Fibroblast of skin of left biceps (primary cell): ENCODE results near the gene SLTM.
A peak's percentile ranks its signal among the peaks of the same experiment; 100 is the strongest.
"Not testable (repeated sequence)": the region's sequence is repeated elsewhere in the genome, so short reads cannot be mapped to it uniquely, and the experiment has no call there.

Experiments used
- DNase-seq, 2 experiments: peaks; one replicate each; pipeline ENCODE4 v3.0.0-alpha.2; 2013; ENCODE audit warnings: low read depth in 2 of 2

The SLTM gene

DNA sequence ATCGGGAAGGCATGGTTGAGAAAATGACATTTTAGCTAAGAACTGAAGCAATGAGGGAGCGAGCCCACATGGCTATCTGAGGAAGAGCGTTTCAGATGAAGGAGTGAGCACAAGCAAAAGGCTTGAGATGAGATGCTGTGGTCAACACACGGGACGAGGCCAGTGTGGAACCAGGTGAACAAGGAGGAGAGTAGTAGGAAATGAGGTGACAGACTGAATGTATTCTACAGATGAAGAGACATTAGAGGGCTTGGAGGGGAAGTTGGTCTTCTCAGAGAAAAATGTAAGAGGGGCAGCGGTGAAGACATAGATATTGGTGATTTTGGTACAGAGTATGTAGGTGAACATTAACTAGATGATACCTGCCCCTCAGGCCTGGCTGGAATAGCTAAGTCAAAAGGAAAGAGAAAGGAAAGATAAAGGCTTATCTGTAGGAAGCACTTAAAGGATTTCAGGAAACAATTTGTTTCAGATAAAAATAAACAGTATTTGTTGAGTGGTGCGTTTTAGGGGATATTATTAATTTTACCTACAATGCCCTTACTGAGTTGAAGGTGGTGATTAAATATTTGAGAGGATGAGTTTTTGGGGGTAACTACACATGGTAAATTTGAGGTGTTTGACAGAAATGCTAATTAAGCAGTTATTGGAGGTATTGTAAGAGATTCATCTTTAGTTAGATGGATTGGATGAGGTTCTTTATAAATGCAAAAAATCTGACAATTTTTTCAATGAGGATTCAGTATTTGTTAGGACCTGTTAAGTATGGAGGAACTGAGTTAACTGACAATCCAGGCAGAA is 57.0 kb downstream of the SLTM start:
- no peak for DNase-seq

- DNase-seq: no peak
These were observed 58.1 kb downstream of the SLTM start for GRCh38 chr15:58875343-58875742.

GRCh38 chr15:58873267-58873666 is 60.2 kb downstream of the SLTM start:
- DNase-seq: peak; percentile 35 to 53

DNA sequence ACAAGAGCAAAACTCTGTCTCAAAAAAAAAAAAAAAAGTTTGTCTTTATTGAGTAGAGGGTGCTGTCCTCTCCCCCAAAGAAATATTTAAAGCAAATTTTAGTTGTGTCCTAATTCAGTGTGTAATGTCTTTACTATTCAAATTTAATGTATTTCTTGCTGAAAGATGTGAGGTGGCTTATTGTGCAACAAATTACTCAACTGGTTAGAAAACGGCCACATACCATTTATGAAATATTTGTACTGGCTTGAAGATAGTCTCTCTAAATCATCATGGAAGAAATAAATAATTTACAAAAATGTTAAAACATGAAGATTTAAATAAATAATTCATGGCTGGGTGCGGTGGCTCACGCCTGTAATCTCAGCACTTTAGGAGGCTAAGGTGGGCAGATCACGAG is 63.0 kb downstream of the SLTM start:
- DNase-seq: peak; percentile 30 to 44

DNA sequence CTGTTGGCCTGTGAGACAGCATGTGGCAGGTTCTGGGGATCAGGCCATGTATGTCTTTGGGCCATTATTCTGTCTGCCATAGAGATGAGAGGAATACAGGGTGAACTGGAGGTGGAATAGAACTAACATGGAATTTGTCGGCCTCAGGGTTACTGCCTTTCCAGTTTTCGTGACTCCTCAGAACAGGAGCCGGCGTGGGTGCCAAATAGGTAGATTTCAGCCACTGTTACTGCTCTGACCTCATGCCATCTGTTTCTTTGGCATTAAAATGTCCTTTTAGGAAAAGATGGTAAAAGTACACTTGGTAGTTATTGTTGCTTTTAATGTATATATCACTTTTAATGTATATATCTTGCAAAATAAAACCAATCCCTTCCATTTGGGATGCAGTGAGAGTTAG is 65.6 kb downstream of the SLTM start:
- DNase-seq: no peak

GRCh38 chr15:58865425-58865880 is 68.0 kb downstream of the SLTM start:
- DNase-seq: no peak

GRCh38 chr15:58864602-58865424 is 68.7 kb downstream of the SLTM start:
- no peak for DNase-seq

DNA sequence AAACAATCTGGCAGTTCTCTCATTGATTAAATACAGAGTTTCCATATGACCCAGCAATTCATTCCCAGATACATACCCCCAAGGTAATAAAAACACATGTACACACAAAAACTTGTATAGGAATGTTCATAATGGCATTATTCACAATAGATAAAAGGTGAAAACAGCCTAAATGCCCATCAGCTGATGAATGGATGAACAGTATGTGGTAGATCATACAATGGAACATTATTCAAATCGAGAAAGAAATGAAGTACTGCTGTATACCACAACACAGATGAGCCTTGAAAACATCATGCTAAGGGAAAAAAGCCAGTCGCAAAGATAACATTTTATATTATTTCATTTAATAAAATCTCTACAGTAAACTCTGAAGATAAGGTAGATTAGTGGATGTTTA is 71.2 kb downstream of the SLTM start:
- no peak for DNase-seq

- DNase-seq: not testable (repeated sequence)
These were observed 76.9 kb downstream of the SLTM start for GRCh38 chr15:58856621-58857020.

DNA sequence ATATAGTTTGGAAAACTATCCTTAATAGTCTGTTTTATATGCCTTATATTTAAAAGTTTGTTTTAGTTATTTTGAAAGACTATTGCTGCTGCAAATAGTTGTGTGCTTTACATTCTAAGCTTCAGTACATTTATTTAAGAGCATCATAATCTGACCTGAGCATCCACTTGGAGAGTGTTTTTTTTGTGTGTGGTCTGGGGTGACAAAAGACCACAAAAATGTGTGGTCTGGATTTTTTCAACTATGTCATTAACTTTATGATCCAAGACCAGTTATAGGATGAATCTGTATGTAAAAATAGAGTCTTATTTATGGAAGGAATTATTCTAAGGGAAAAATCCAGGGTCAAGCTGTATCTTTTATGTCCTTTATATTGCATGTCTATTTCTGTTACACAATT is 77.4 kb downstream of the SLTM start:
- peak; percentile 43 to 51 for DNase-seq

DNA sequence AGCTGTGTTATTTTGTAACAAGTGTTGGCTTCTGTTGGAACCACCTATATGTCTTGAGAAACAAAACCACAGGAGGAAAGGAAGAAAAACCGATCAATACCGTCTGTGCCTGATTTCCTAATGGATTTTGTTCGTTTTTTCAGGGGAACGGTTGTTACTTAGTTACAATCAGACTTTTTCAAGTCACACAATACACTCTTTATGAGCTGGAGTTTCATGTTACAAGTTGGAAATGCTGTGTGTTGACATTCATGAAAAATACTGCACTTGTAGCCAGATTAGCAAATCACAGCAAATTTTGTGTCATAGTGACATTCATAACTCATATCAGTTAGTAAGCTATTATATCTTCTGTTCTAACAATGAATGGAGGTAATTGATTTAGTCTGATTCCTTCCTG is 78.9 kb downstream of the SLTM start:
- no peak for DNase-seq

- no peak for DNase-seq
These were observed 81.1 kb downstream of the SLTM start for GRCh38 chr15:58852347-58852746.

DNA sequence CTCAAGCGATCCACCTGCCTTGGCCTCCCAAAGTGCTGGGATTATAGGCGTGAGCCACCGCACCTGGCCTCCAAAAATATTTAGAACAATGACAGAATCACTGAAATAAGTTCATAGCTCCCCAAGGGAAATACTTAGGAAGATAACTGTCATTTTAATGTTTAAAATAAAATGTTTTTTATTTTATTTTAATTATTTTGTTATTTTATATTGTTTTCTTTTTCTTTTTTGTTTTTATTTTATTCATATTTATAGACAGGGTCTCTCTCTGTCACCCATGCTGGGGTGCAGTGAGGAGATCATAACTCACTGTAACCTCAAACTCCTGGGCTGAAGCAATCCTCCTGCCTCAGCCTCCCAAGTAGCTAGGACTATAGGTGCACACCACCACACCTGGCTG is 82.3 kb downstream of the SLTM start:
- not testable (repeated sequence) for DNase-seq

GRCh38 chr15:58842713-58843396 is 90.6 kb downstream of the SLTM start:
- no peak for DNase-seq

DNA sequence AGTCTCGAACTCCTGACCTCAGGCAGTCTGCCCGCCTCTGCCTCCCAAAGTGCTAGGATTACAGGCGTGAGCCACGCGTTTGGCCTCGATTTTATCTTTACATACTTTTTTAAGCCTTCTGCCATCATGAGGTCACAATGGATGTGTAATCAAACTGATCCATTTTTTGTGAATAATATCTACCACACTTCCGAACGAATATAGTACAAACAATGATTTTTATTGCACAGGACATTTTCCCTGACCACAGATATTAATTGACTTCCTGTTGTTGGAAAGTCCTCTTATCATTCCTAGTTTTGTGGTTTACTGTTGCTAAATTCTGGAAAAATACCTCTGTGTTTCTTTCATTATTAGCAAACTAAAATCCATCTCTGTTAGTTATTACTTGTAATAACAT is 93.4 kb downstream of the SLTM start:
- no peak for DNase-seq

- DNase-seq: no peak
These were observed 94.0 kb downstream of the SLTM start for GRCh38 chr15:58839485-58839884.

DNA sequence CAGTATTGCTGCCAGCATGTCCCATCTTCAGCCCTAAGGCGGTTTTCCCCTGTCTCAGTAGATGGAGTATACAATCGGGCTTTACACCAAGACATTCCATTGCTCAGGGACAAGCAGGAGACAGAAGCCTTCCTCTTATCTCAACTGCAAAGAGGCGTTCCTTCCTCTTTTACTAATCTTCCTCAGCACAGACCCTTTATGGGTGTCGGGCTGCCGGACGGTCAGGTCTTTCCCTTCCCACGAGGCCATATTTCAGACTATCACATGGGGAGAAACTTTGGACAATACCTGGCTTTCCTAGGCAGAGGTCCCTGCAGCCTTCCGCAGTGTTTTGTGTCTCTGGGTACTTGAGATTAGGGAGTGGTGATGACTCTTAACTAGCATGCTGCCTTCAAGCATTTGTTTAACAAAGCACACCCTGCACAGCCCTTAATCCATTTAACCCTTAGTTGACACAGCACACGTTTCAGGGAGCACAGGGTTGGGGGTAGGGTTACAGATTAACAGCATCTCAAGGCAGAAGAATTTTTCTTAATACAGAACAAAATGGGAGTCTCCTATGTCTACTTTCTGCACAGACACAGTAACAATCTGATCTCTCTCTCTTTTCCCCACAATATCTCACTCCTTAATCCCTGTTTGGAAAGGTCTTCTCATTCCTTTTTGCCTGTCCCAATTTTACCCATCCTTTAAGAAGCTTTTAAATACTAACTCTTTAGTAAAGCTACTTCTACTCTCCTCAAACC is 99.6 kb downstream of the SLTM start:
- DNase-seq: not testable (repeated sequence)

- no peak for DNase-seq
These were observed 102.9 kb downstream of the SLTM start for GRCh38 chr15:58830556-58830955.
